Heart left ventricle (tissue), 13 donors: ENCODE results near the gene NUDC.

Experiments
- POLR2A ChIP-seq, 2 donors: fragments of 450-650 bp; IDR thresholded peaks; one replicate each; pipeline ENCODE4 v1.6.1; 2017; ENCODE audit warnings: antibody characterized with exemption in 2 of 2, mild to moderate bottlenecking in 2 of 2, moderate library complexity in 2 of 2
- TF ChIP-seq, protein P1 (sequence below), 12 donors: fragments of 200-600 bp; sonication (generic) in 4 of 12; IDR thresholded peaks; one replicate each; pipeline versions ENCODE4 v1.5.0 to v1.8.0; 2018 to 2022; ENCODE audit warnings: antibody characterized with exemption in 12 of 12, mild to moderate bottlenecking in 5 of 12
- donor health status: ischemic (EF 13 %, LVEDD 7.1; RV severe dilation, severe dysfunction).
- donor health status: DM: no; HTN: yes; CAD: no.
- donor health status: DM: no; HTN: no; CAD: no.
- donor health status: ischemic (EF 25% LVEDD 6.9; RV normal size, moderate dysfunction).
- donor health status: ischemic (EF 25% LVEDD 5.7; RV mildly dilated, moderate dysfunction).
- donor health status: ischemic (EF 35%, LVEDD 5.7; RV mildly dilated, moderate dysfunction).
- donor health status: nonischemic (EF 11% LVEDD 7.7; RV severe dilation, severe dysfunction).
- donor health status: DM: yes; HTN: yes; CAD: no.
- donor health status: PGD.
- donor health status: ischemic (EF 29% LVEDD 5.4; RV normal size, mild dysfunction).
- donor health status: nonischemic (EF 23%, LVEDD 6.1; RV moderate dilation, normal function).

GRCh38 chr1:26894263-26894662 is 27.3 kb upstream of the NUDC start:
- no peak for TF ChIP-seq POLR2A (IDR thresholded peaks at IDR 0.05)
- TF ChIP-seq, protein P1, sequence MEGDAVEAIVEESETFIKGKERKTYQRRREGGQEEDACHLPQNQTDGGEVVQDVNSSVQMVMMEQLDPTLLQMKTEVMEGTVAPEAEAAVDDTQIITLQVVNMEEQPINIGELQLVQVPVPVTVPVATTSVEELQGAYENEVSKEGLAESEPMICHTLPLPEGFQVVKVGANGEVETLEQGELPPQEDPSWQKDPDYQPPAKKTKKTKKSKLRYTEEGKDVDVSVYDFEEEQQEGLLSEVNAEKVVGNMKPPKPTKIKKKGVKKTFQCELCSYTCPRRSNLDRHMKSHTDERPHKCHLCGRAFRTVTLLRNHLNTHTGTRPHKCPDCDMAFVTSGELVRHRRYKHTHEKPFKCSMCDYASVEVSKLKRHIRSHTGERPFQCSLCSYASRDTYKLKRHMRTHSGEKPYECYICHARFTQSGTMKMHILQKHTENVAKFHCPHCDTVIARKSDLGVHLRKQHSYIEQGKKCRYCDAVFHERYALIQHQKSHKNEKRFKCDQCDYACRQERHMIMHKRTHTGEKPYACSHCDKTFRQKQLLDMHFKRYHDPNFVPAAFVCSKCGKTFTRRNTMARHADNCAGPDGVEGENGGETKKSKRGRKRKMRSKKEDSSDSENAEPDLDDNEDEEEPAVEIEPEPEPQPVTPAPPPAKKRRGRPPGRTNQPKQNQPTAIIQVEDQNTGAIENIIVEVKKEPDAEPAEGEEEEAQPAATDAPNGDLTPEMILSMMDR (IDR thresholded peaks at IDR 0.05), result no peak
